A549 treated with GW870086 at 1 μM for 4 hours (cell line): ENCODE measurements around the gene RAB11FIP5. TPM values are rescaled to one million over a fixed set of nuclear protein-coding genes. Genes with fewer than 3 reads are reported as not detected.

Source experiments
- total RNA-seq: library from RNA; stranded (reverse); fragments of 200-300 nt; extraction: Qiagen RNA extraction; gene quantifications from 5 replicates; pipeline ENCODE4 v1.2.3, GENCODE V29; 2022; ENCODE audit warnings: low read depth

RAB11FIP5 gene, protein sequence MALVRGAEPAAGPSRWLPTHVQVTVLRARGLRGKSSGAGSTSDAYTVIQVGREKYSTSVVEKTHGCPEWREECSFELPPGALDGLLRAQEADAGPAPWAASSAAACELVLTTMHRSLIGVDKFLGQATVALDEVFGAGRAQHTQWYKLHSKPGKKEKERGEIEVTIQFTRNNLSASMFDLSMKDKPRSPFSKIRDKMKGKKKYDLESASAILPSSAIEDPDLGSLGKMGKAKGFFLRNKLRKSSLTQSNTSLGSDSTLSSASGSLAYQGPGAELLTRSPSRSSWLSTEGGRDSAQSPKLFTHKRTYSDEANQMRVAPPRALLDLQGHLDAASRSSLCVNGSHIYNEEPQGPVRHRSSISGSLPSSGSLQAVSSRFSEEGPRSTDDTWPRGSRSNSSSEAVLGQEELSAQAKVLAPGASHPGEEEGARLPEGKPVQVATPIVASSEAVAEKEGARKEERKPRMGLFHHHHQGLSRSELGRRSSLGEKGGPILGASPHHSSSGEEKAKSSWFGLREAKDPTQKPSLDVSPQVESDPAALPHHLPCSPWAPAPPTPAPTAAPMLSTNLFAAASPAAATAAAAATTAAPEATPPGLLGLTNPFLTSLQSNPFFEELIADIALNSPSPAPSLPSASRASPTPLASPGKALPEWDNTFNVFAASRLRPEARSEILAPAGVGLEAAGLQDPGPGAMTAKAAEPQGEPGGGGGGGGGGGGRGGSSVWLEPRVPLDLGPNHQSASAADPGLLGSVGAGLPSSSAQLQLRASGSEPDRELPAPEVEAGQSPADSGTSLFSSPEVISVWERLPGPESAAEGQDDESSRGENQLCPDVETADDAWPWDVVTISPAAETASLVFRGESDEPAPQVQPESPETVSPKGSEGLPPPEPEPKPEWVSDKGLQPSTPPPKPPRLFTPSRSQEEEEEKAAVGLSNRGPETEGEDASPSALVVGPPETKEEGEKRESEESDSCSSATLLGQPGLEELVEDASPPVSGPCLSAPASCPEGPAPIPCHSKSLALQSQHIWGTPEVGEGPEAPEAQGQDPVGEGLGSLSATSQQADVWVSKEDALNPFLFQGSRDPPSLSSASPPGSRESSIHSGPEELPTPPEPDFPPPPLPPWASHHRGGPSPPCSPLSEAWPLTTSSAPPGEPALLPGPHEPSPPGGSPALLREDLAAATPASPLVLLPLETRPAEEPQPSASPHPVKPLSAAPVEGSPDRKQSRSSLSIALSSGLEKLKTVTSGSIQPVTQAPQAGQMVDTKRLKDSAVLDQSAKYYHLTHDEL (N-terminal part only)
- 32.5 to 35.9 TPM (median 34.1 TPM) in 5 replicates for total RNA-seq

DNA sequence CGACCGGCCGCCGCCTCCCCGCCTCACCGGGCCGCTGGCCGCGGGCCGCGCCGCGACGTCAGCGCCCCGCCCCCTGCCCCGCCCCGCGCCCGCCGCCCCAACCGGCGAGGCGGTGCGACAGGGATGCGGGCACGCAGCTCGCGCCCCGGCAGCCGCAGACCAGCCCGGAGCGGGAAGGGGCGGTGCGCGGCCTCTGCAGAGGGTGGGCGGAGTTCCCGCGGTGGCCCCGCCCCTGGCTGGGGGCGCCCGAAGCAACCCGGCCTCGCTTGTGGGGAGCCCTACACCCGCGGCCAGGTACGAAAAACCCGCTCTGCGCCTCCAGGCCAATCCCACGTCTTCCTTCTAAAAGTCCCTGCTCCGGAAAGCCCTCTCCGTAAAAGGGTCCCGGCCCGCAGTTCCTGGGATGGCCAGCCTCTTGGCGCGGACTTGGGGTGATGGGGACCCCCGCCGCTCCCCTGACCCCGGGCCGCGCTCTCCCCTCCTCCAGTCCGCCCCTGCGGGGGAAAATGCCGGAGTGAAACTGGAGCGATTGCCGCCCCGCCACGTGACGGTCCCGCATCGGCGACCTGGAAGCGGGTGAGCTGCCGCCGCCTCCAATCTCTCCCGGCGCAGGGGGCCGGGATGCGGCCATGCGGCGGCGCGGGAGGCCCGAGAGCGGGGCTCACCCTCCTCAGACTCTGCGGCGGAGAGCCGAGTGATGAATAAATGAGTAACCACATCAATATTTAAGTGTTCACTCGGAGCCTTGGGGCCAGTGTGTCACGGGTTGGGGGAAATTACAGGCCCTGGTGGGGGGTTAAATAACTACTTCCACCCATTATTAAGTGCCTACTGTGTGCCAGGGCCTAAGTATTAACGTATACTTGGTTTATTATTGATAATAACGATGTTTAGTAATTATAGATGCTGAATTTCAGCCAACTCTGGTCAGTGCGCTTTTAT is at the start of gene RAB11FIP5:
TSS of gene RAB11FIP5 (minus strand) at position 36 of the 942 bp plus-strand sequence. CDS start 171 bp downstream, outside the sequence.

DNA sequence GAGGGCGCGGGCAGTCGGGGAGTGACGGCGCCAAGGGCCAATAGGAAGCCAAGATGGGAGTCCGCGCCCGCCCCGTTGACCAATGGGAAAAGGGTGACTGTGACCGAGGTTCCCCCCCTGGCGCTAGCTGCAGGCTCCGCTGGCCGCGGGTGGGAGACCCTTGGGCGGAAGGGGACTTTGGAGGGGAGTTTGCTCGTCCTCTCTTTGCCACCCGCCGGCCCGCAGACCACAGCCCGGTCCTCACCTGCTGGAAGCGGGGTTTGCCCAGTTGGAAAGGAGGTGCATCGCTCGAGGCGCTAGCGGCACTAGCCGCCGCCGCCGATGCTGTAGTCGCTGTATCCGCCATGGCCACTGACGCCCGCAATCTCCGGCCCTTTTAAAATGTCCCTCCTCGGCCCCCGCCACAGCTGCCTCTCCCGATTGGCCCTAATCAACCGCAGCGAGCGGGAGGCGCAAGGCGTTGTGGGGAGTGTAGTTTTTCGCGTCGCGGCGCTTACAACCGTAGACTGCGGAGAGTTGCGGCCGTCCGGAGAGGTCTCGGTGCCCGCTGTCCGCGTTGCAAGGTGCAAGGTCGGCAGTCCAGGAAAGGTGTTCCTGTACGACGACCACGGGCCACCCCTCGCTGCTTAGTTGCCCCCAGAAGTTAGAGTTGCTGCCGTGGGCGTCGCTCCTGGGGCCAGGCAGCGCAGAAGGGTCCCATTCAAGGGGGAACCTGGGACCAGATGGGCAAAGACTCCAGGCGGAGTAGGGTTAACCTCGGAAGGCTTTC is 41.2 kb downstream of the RAB11FIP5 start, which contains the start of gene SFXN5:
TSS of gene SFXN5 (minus strand) at position 353 of the 769 bp plus-strand sequence. CDS start at position 346, 7 bp downstream.

Other genes starting within 250 kb of the RAB11FIP5 start
- gene SPR, start 225.5 kb downstream of the RAB11FIP5 start, total RNA-seq, result 92.9 to 144 TPM (median 130 TPM) in 5 replicates
- gene EMX1, start 195.4 kb downstream of the RAB11FIP5 start, total RNA-seq, result 0.13 to 0.25 TPM in 2 of 5 replicates, not detected in the others
- gene SFXN5, start 41.2 kb downstream of the RAB11FIP5 start, total RNA-seq, result 10.9 to 15.5 TPM (median 13.1 TPM) in 5 replicates
- gene NOTO, start 89.6 kb upstream of the RAB11FIP5 start, total RNA-seq, result not detected in 5 replicates
- gene SMYD5, start 101.3 kb upstream of the RAB11FIP5 start, total RNA-seq, result 51.4 to 55.4 TPM (median 53.6 TPM) in 5 replicates
- gene PRADC1, start 120.3 kb upstream of the RAB11FIP5 start, total RNA-seq, result 18.0 to 25.6 TPM (median 23.6 TPM) in 5 replicates
- gene CCT7, start 121.4 kb upstream of the RAB11FIP5 start, total RNA-seq, result 544 to 868 TPM (median 595 TPM) in 5 replicates
- 3.5 to 5.6 TPM (median 5.1 TPM) in 5 replicates for gene FBXO41, start 171.5 kb upstream of the RAB11FIP5 start, total RNA-seq
- 0.09 to 0.42 TPM (median 0.24 TPM) in 4 of 5 replicates, not detected in the other for gene EGR4, start 180.6 kb upstream of the RAB11FIP5 start, total RNA-seq